ENCODE measurements around the gene GRIN2C. TPM values are rescaled to one million over a fixed set of nuclear protein-coding genes. Genes with fewer than 3 reads are reported as not detected.

Gene GRIN2C
- total RNA-seq, 4 donors from 2014 or later, result 0.49 to 0.55 TPM; not detected in 2

DNA sequence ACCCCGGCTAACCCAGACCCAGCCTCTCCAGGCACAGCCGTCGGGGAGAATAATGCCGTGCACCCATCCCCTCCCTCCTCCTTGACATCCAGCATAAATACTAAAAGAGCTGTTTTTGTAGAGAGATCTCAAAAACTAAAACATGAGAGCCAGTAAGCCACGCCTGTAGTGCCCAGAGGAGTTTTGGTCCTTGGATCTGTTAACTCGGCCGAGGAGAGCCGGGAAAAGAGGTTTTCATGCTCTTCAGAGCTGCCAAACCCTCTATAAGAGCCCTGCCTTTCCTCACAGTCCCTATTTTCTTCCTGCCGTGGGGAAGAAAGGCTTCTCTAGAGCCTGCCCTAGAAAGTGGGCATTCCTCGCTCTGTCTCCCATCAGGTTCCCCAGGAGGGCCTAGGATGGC is 53.4 kb downstream of the GRIN2C start:
- H3K4me3 ChIP-seq (ENCODE audit: low read depth, poor library complexity, severe bottlenecking), result no peak overlapping the region
- WGBS, 2 donors, result 91 to 95% methylated on average over 10 of the region's 10 CpGs
- TF ChIP-seq, protein P1, sequence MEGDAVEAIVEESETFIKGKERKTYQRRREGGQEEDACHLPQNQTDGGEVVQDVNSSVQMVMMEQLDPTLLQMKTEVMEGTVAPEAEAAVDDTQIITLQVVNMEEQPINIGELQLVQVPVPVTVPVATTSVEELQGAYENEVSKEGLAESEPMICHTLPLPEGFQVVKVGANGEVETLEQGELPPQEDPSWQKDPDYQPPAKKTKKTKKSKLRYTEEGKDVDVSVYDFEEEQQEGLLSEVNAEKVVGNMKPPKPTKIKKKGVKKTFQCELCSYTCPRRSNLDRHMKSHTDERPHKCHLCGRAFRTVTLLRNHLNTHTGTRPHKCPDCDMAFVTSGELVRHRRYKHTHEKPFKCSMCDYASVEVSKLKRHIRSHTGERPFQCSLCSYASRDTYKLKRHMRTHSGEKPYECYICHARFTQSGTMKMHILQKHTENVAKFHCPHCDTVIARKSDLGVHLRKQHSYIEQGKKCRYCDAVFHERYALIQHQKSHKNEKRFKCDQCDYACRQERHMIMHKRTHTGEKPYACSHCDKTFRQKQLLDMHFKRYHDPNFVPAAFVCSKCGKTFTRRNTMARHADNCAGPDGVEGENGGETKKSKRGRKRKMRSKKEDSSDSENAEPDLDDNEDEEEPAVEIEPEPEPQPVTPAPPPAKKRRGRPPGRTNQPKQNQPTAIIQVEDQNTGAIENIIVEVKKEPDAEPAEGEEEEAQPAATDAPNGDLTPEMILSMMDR (IDR thresholded peaks at IDR 0.05), result no peak
- no peak for TF ChIP-seq POLR2A (IDR thresholded peaks at IDR 0.05)
- DNase-seq (ENCODE audit: low spot score in 2 of 2), result no peak
- intact Hi-C loops (cut with DNase I; ENCODE audit: low total_unique reads), result no loop called here

DNA sequence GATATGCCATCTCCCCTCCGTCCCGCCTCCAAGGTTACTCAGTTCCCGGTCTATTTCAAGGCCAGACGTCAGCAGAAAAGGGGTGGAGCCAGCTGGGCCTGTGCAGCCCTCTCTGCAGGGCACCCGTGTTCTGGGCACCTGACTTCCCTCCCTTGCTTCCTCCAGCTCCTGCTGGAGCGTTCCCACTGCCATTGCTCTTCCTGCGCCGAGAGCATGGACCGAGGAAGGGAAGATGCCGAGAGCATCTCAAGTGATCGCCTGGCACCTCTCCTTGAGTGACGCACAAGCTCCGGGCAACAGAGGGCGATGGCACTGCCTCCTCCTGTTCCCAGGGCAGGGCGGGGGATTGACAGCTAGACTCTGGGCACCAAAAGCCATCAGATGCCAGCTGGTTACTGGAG is 54.1 kb downstream of the GRIN2C start:
- no peak overlapping the region for H3K4me3 ChIP-seq (ENCODE audit: low read depth, poor library complexity, severe bottlenecking)
- intact Hi-C loops (cut with DNase I; ENCODE audit: low total_unique reads), result no loop called here
- no peak for DNase-seq (ENCODE audit: low spot score in 2 of 2)
- WGBS, 2 donors, result 83 to 87% methylated on average over 14 to 15 of the region's 15 CpGs
- no peak for TF ChIP-seq POLR2A (IDR thresholded peaks at IDR 0.05)
- TF ChIP-seq, protein P1 (IDR thresholded peaks at IDR 0.05), result no peak

GRCh38 chr17:74804683-74805082 is 55.0 kb downstream of the GRIN2C start:
- no peak for DNase-seq (ENCODE audit: low spot score in 2 of 2)
- intact Hi-C loops (cut with DNase I; ENCODE audit: low total_unique reads), result no loop called here
- no peak overlapping the region for H3K4me3 ChIP-seq (ENCODE audit: low read depth, poor library complexity, severe bottlenecking)
- TF ChIP-seq POLR2A (IDR thresholded peaks at IDR 0.05), result no peak
- TF ChIP-seq, protein P1 (IDR thresholded peaks at IDR 0.05), result no peak
- WGBS, 2 donors, result 85 to 96% methylated on average over 7 of the region's 7 CpGs

DNA sequence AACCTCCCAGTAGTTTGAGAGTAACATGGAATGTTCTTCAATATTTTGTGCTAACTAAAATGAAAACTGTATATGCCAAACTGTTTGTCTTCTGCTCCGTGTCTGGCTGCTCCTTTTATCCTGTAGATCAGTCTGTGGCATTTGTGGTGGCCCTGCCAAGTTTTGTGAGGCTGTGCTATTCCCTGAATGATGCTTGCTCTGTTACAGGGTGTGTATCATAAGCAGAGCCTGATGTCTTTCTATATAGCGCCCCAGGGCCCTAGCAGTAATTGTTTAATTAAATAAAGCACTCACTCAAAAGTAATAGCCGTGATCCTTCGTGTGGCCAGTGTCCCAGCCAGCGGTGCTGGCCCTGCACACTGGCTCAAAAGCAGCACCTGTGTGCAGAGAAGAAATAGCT is 55.7 kb downstream of the GRIN2C start:
- intact Hi-C loops (cut with DNase I; ENCODE audit: low total_unique reads), result no loop called here
- TF ChIP-seq, protein P1 (IDR thresholded peaks at IDR 0.05), result no peak
- no peak for TF ChIP-seq POLR2A (IDR thresholded peaks at IDR 0.05)
- DNase-seq (ENCODE audit: low spot score in 2 of 2), result no peak
- 82 to 84% methylated on average over 5 of the region's 5 CpGs for WGBS, 2 donors
- H3K4me3 ChIP-seq (ENCODE audit: low read depth, poor library complexity, severe bottlenecking), result no peak overlapping the region

- intact Hi-C loops (cut with DNase I; ENCODE audit: low total_unique reads), result no loop called here
- no peak overlapping the region for H3K4me3 ChIP-seq (ENCODE audit: low read depth, poor library complexity, severe bottlenecking)
- 87 to 93% methylated on average over 12 of the region's 12 CpGs for WGBS, 2 donors
- DNase-seq (ENCODE audit: low spot score in 2 of 2), result no peak
- TF ChIP-seq, protein P1 (IDR thresholded peaks at IDR 0.05), result no peak
Measured at GRCh38 chr17:74803388-74803930, 56.2 kb downstream of the GRIN2C start.

DNA sequence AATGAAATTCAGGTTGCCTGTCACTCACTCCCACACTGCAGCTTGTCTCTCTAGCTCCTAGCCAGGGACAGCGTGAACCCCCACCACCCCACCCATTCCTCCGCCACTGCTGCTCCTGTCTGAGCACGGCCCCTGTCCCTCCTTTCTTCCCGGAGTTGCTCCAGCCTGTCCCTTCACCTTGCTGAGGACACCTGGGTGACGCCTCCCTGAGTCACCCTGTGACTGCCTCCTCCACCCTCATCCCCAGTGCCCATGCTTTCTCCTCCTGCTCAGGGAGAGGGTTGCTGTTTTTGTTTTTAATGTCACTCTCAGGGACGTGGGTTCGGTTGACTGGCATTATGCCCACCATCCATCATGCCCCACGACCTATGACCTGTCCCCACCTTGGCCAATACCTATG is 57.8 kb downstream of the GRIN2C start:
- intact Hi-C loops (cut with DNase I; ENCODE audit: low total_unique reads), result no loop called here
- no peak for DNase-seq (ENCODE audit: low spot score in 2 of 2)
- no peak overlapping the region for H3K4me3 ChIP-seq (ENCODE audit: low read depth, poor library complexity, severe bottlenecking)
- 66 to 73% methylated on average over 8 of the region's 8 CpGs for WGBS, 2 donors
- TF ChIP-seq, protein P1 (IDR thresholded peaks at IDR 0.05), result no peak
- no peak for TF ChIP-seq POLR2A (IDR thresholded peaks at IDR 0.05)
